ENCODE data around the gene DAPK1.

DNA sequence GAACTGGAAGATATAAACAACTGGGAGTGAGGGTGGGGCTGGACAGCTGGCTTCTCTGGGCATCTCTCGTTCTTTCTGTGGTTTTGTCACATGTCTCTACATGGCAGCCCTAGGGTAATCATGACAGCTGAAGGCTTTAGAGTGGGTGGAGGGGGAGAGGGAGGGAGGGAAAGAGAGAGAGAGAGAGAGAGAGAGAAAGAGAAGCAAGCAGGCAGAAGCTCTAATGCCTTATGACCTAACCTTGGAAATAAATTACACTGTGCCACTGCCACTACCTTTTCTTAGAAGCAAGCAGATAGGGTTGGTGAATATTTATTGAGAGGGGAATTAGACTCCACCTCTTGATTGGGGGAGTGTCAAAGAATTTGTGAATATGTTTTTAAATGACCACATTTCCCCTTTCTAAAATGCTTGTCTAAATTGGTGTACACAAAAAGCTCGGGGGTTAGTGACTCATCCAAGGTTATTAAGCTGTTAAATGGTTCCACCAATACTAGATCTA lies 2.6 kb upstream of the DAPK1 start:
- TF ChIP-seq POLR2A (IDR thresholded peaks at IDR 0.05) (no peak), POLR2AphosphoS5 (IDR thresholded peaks at IDR 0.05) (no peak), EP300 (IDR thresholded peaks at IDR 0.05; ENCODE audit: low read depth) (no peak)
- TF ChIP-seq, protein P1, sequence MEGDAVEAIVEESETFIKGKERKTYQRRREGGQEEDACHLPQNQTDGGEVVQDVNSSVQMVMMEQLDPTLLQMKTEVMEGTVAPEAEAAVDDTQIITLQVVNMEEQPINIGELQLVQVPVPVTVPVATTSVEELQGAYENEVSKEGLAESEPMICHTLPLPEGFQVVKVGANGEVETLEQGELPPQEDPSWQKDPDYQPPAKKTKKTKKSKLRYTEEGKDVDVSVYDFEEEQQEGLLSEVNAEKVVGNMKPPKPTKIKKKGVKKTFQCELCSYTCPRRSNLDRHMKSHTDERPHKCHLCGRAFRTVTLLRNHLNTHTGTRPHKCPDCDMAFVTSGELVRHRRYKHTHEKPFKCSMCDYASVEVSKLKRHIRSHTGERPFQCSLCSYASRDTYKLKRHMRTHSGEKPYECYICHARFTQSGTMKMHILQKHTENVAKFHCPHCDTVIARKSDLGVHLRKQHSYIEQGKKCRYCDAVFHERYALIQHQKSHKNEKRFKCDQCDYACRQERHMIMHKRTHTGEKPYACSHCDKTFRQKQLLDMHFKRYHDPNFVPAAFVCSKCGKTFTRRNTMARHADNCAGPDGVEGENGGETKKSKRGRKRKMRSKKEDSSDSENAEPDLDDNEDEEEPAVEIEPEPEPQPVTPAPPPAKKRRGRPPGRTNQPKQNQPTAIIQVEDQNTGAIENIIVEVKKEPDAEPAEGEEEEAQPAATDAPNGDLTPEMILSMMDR (IDR thresholded peaks at IDR 0.05), result no peak

Data from transverse colon (tissue), 4 donors.